ENCODE measurements around the gene GTF3C4.

GRCh38 chr9:132742821-132743311 lies 72.6 kb downstream of the GTF3C4 start:
- TF ChIP-seq CTCF (IDR thresholded peaks at IDR 0.05), result no peak
- no peak for TF ChIP-seq POLR2A (IDR thresholded peaks at IDR 0.05)
- no peak for TF ChIP-seq EP300 (IDR thresholded peaks at IDR 0.05)
